ENCODE measurements around the gene TRPM8.

Gene TRPM8

GRCh38 chr2:234003972-234004617 lies 86.9 kb downstream of the TRPM8 start:
- no peak for DNase-seq

GRCh38 chr2:234005126-234005525 lies 88.0 kb downstream of the TRPM8 start:
- no peak for DNase-seq

GRCh38 chr2:234006501-234006900 lies 89.3 kb downstream of the TRPM8 start:
- DNase-seq = no peak

- no peak for DNase-seq
These were observed 97.3 kb downstream of the TRPM8 start for GRCh38 chr2:234014427-234014826.

GRCh38 chr2:234015861-234016260 lies 98.7 kb downstream of the TRPM8 start:
- DNase-seq = no peak

- DNase-seq = no peak
These were observed 102.7 kb downstream of the TRPM8 start for GRCh38 chr2:234019896-234020295.

GRCh38 chr2:234020332-234020731 lies 103.2 kb downstream of the TRPM8 start:
- no peak for DNase-seq

- DNase-seq = no peak
These were observed 105.3 kb downstream of the TRPM8 start for GRCh38 chr2:234022424-234022823.

GRCh38 chr2:234024304-234024703 lies 107.1 kb downstream of the TRPM8 start:
- no peak for DNase-seq

- DNase-seq = no peak
These were observed 108.3 kb downstream of the TRPM8 start for GRCh38 chr2:234025466-234025865.

GRCh38 chr2:234025891-234026401 lies 108.8 kb downstream of the TRPM8 start:
- DNase-seq = no peak

GRCh38 chr2:234026693-234027254 lies 109.6 kb downstream of the TRPM8 start:
- DNase-seq = no peak

GRCh38 chr2:234027641-234028040 lies 110.5 kb downstream of the TRPM8 start:
- no peak for DNase-seq

- DNase-seq = no peak
These were observed 112.1 kb downstream of the TRPM8 start for GRCh38 chr2:234029150-234029733.

GRCh38 chr2:234031207-234031606 lies 114.0 kb downstream of the TRPM8 start:
- no peak for DNase-seq

- DNase-seq = no peak
These were observed 115.2 kb downstream of the TRPM8 start for GRCh38 chr2:234032279-234032856.

- no peak for DNase-seq
These were observed 116.0 kb downstream of the TRPM8 start for GRCh38 chr2:234033174-234033573.

- no peak for DNase-seq
These were observed 116.7 kb downstream of the TRPM8 start for GRCh38 chr2:234033885-234034284.

- no peak for DNase-seq
These were observed 121.1 kb downstream of the TRPM8 start for GRCh38 chr2:234038076-234038802.

- DNase-seq = no peak
These were observed 127.0 kb downstream of the TRPM8 start for GRCh38 chr2:234044157-234044556.

GRCh38 chr2:234046521-234046920 lies 129.3 kb downstream of the TRPM8 start:
- DNase-seq = no peak

- no peak for DNase-seq
These were observed 130.2 kb downstream of the TRPM8 start for GRCh38 chr2:234047361-234047760.

- DNase-seq = no peak
These were observed 130.9 kb downstream of the TRPM8 start for GRCh38 chr2:234048049-234048448.

Data from NCI-H2029 treated with DMSO at 0.1 percent for 48 hours (cell line).